Measurements from ENCODE around the gene RPH3AL. TPM values are rescaled to one million over a fixed set of nuclear protein-coding genes. Genes with fewer than 3 reads are reported as not detected.

Gene RPH3AL
- total RNA-seq, 1 experiment from 2014 or later: 3.0 TPM

DNA sequence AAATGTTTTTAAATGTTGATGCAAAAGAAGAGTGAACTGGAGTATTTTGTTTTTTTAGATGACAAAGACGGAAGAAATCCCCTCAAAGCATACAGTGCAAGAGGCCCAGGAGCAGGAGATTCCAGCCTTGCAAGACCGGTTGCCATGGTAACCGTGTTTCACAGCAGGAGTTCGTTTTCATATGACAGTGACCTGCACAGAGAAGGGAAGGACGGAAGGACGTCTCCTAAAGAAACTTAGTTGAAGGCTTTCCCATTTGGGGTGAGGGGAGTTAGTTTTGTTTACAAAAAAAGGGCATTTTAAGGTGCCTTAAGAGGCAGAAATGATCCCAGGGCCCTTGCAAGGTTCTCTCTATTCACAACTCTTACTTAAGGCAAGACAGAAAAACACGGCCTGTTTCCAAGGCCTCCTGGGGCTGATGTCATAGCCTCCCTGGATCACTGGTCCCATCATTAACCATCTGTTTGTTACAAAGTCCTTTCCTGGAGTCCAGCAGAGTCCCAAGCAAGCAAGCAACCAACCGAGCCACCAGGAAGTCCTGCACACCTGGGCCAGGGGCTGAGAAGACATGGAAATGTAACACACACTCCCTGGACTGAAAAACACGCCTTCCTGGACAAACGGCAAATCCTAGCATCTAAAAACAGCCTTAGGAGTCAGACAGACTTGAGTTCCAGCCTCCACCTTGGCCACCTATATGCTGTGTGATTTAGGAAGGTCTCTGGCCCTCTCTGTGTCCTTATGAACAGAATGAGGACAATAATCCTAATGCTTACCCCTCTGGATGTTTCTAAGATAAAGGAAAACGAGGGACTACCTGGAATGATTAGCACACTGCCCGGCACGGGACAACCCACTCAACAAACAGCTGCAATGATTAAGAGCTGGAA lies 30.3 kb upstream of the RPH3AL start:
- Histone ChIP-seq H3K23me2 (ENCODE audit: insufficient read length, low read depth, low read length, poor library complexity, severe bottlenecking) (peaks cover 4% of the 10 kb centered on the region), H3K14ac (ENCODE audit: insufficient read depth, low read length) (no peak overlapping the region), H2BK20ac (ENCODE audit: low read depth, low read length, poor library complexity, severe bottlenecking) (no peak overlapping the region), H3K9ac (ENCODE audit: extremely low read depth, insufficient read length, low read length) (no peak overlapping the region), H3K23ac (ENCODE audit: insufficient read length, low read depth, low read length) (no peak overlapping the region), H3K18ac (ENCODE audit: insufficient read length, low read depth, low read length) (no peak overlapping the region), H3K56ac (ENCODE audit: insufficient read length, low read depth, low read length) (no peak overlapping the region), H4K8ac (replicated peaks; ENCODE audit: insufficient read length, low read depth, low read length) (no peak overlapping the region), H2BK12ac (ENCODE audit: insufficient read length, low read depth, low read length) (no peak overlapping the region), H3K4me2 (ENCODE audit: insufficient read depth, insufficient read length, low read length) (peak overlapping the region; percentile 1), H2BK15ac (ENCODE audit: low read depth, low read length) (no peak overlapping the region), H3K4ac (ENCODE audit: low read depth, low read length) (no peak overlapping the region), H3K79me1 (ENCODE audit: insufficient read depth, low read depth, low read length, poor library complexity, severe bottlenecking) (no peaks in the 10 kb centered on the region), H2BK5ac (ENCODE audit: insufficient read length, low read length) (no peak overlapping the region), H2AFZ (ENCODE audit: low read length) (no peak overlapping the region), H3K4me1 (ENCODE audit: insufficient read depth, low read length) (no peaks in the 10 kb centered on the region; the same call in 1 of the 2 replicates), H3T11ph (ENCODE audit: low read length) (no peak overlapping the region), H4K5ac (ENCODE audit: insufficient read length, low read depth, low read length) (no peak overlapping the region), H3K27ac (ENCODE audit: insufficient read length, low read depth, low read length) (no peak overlapping the region), H4K91ac (ENCODE audit: insufficient read length, low read depth, low read length) (no peak overlapping the region), H3K79me2 (ENCODE audit: insufficient read depth, low read length) (no peaks in the 10 kb centered on the region), H4K20me1 (ENCODE audit: control insufficient read depth, insufficient read depth, insufficient read length) (no peaks in the 10 kb centered on the region), H3K27me3 (ENCODE audit: insufficient read depth, low read length) (peaks cover 10% of the 10 kb centered on the region; the same call in 1 of the 2 replicates), H2BK120ac (ENCODE audit: low read depth, low read length, poor library complexity, severe bottlenecking) (no peak overlapping the region), H2AK5ac (ENCODE audit: insufficient read length, low read length) (no peak overlapping the region), H3K9me3 (ENCODE audit: control insufficient read depth, low read depth, low read length) (no peaks in the 10 kb centered on the region)
- Mint-ChIP-seq H3K9me3 (peaks cover 4 to 8% of the 10 kb centered on the region in 2 experiments), H3K4me3 (peak overlapping the region; percentile 2 to 47; a peak in 3 of 5 replicates), H3K27me3 (ENCODE audit: low read depth) (peaks cover 63% of the 10 kb centered on the region), H3K4me1 (peaks cover 36 to 49% of the 10 kb centered on the region in 2 experiments), H3K27ac (no peak overlapping the region; a peak in 1 of 7 replicates), H3K36me3 (ENCODE audit: insufficient read depth in 1 of 3, low read depth in 3 of 3) (peaks cover 3 to 8% (median 5%) of the 10 kb centered on the region in 3 experiments; a peak in 6 of 7 replicates)
- TF ChIP-seq CTCF (conservative IDR thresholded peaks at IDR 0.05): no peak
- WGBS (ENCODE audit: extremely low coverage, insufficient read length, low lambda C conversion rate): no CpG with 5 or more reads among the region's 13 CpGs
- DNase-seq: peak; percentile 77

All from H9 (cell line).